ENCODE data around the gene ZNF586.

The ZNF586 gene

DNA sequence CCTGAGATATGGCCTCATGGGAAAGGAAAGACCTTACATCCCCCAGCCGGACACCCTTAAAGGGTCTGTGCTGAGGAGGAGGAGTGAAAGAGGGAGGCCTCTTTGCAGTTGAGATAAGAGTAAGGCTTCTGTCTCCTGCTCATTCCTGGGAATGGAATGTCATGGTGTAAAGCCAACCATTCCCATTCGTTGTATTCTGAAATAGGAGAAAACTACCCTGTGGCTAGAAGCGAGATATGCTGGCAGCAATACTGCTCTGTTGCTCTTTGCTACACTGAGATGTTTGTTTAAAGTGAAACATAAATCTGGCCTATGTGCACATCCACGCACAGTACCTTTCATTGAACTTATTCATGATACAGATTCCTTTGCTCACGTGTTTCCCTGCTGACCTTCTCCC, 59.8 kb downstream of the ZNF586 start:
- no peak for DNase-seq

DNA sequence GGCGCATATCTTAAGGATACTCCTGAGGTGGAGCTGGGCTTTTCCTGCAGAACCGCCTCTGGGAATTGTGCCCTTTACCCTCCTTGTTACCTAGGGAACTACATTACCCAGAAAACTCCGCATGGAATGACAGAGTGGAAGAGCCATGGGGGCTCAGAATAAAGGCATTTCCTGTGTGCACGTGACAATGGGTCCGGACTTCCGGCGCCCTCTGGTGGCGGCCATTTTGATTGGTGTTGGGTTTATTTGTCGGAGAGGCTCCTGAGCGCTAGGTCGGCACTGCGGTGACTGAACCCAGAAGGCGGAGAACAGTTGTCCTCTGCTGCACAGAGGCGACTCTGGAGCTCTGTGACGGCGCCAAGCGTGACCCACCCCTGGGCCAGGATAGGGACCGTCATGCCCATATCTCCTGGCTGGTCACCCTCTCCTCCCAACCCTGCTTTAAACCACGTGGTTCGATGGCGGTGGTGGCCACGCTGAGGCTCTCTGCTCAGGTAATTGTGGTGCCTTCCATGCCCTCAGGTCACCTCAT, 60.7 kb downstream of the ZNF586 start, which contains the start of gene ZNF587B:
Gene ZNF587B, plus strand, starts transcription at position 229 of the 532 bp plus-strand sequence. Its CDS starts 230 bp downstream, at position 459.
- DNase-seq = no peak
